HG02981 (cell line): ENCODE data around the gene HNRNPA3.
A peak's percentile ranks its signal among the peaks of the same experiment; 100 is the strongest.
"Not testable (repeated sequence)": the region's sequence is repeated elsewhere in the genome, so short reads cannot be mapped to it uniquely, and the experiment has no call there.

Source experiments
- ATAC-seq: cut with Tn5 transposase; IDR thresholded peaks from one replicate; pipeline ENCODE4 v1.9.1; 2021; ENCODE audit warnings: mild to moderate bottlenecking, moderate library complexity; ENCODE audit not compliant: unreplicated experiment

The HNRNPA3 gene

GRCh38 chr2:177188482-177189469 is 23.8 kb upstream of the HNRNPA3 start:
- no peak for ATAC-seq

GRCh38 chr2:177190941-177191340 is 21.7 kb upstream of the HNRNPA3 start:
- no peak for ATAC-seq

- ATAC-seq: no peak
Observed at GRCh38 chr2:177192788-177193187, 19.8 kb upstream of the HNRNPA3 start.

- ATAC-seq: no peak
Observed at GRCh38 chr2:177193240-177193639, 19.4 kb upstream of the HNRNPA3 start.

- no peak for ATAC-seq
Observed at GRCh38 chr2:177195194-177195593, 17.4 kb upstream of the HNRNPA3 start.

- not testable (repeated sequence) for ATAC-seq
Observed at GRCh38 chr2:177200419-177200818, 12.2 kb upstream of the HNRNPA3 start.

- no peak for ATAC-seq
Observed at GRCh38 chr2:177201919-177202346, 10.7 kb upstream of the HNRNPA3 start.

GRCh38 chr2:177204417-177204816 is 8.2 kb upstream of the HNRNPA3 start:
- ATAC-seq: no peak

- ATAC-seq: peak; percentile 81
Observed at GRCh38 chr2:177207101-177207500, 5.5 kb upstream of the HNRNPA3 start.

GRCh38 chr2:177211169-177211568 is 1.4 kb upstream of the HNRNPA3 start:
- ATAC-seq: no peak

GRCh38 chr2:177211576-177212105 is 953 bp upstream of the HNRNPA3 start:
- no peak for ATAC-seq

- ATAC-seq: peak; percentile 42
Observed at GRCh38 chr2:177212891-177213856, 580 bp downstream of the HNRNPA3 start.

GRCh38 chr2:177217247-177217843 is 4.8 kb downstream of the HNRNPA3 start:
- no peak for ATAC-seq

- not testable (repeated sequence) for ATAC-seq
Observed at GRCh38 chr2:177219787-177220186, 7.2 kb downstream of the HNRNPA3 start.

GRCh38 chr2:177221534-177221933 is 8.9 kb downstream of the HNRNPA3 start:
- ATAC-seq: no peak

- ATAC-seq: no peak
Observed at GRCh38 chr2:177221970-177222369, 9.4 kb downstream of the HNRNPA3 start.

- not testable (repeated sequence) for ATAC-seq
Observed at GRCh38 chr2:177223436-177223835, 10.8 kb downstream of the HNRNPA3 start.

- no peak for ATAC-seq
Observed at GRCh38 chr2:177225965-177226360, 13.4 kb downstream of the HNRNPA3 start.

- no peak for ATAC-seq
Observed at GRCh38 chr2:177229442-177230242, 17.0 kb downstream of the HNRNPA3 start.

GRCh38 chr2:177231270-177231669 is 18.7 kb downstream of the HNRNPA3 start:
- no peak for ATAC-seq
